ENCODE results near the gene PAH. TPM values are rescaled to one million over a fixed set of nuclear protein-coding genes. Genes with fewer than 3 reads are reported as not detected.

PAH gene
- total RNA-seq, 1 donor from 2014 or later, result not detected

DNA sequence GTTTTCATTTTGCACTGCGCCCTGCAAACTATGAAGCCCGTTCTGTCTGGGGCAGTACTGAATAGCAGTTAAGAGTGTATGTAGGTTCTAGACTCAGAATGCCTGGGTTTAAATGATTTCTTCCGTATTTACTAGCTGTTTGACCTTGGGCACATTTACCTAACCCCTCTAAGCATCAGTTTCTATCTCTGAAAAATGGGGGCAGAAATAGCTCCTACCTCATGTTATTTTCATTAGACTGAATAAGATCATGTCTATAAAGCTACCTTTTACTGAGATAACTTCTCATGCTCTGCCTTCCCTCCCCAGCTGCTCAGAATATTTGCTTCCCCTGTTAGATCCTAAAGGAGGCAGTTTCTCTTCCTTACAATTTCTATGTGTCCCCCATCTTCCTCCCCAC is 5.7 kb downstream of the PAH start:
- DNase-seq (no peak), ATAC-seq (no peak)
- Histone ChIP-seq H3K27me3 (no peaks in the 10 kb centered on the region), H3K9me3 (no peaks in the 10 kb centered on the region), H3K4me3 (no peak overlapping the region), H3K4me1 (no peaks in the 10 kb centered on the region), H3K27ac (no peak overlapping the region), H3K36me3 (no peaks in the 10 kb centered on the region)
- intact Hi-C loops (cut with DNase I), result no loop called here
- TF ChIP-seq, protein P1, sequence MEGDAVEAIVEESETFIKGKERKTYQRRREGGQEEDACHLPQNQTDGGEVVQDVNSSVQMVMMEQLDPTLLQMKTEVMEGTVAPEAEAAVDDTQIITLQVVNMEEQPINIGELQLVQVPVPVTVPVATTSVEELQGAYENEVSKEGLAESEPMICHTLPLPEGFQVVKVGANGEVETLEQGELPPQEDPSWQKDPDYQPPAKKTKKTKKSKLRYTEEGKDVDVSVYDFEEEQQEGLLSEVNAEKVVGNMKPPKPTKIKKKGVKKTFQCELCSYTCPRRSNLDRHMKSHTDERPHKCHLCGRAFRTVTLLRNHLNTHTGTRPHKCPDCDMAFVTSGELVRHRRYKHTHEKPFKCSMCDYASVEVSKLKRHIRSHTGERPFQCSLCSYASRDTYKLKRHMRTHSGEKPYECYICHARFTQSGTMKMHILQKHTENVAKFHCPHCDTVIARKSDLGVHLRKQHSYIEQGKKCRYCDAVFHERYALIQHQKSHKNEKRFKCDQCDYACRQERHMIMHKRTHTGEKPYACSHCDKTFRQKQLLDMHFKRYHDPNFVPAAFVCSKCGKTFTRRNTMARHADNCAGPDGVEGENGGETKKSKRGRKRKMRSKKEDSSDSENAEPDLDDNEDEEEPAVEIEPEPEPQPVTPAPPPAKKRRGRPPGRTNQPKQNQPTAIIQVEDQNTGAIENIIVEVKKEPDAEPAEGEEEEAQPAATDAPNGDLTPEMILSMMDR (IDR thresholded peaks at IDR 0.05), result no peak

- Histone ChIP-seq H3K4me1 (no peaks in the 10 kb centered on the region), H3K36me3 (no peaks in the 10 kb centered on the region), H3K27ac (no peak overlapping the region), H3K9me3 (no peaks in the 10 kb centered on the region), H3K27me3 (no peaks in the 10 kb centered on the region), H3K4me3 (no peak overlapping the region)
- TF ChIP-seq, protein P1 (IDR thresholded peaks at IDR 0.05), result no peak
- ATAC-seq, result no peak
- DNase-seq, result no peak
- intact Hi-C loops (cut with DNase I), result no loop called here
These were observed 6.3 kb downstream of the PAH start for GRCh38 chr12:102910792-102911191.

GRCh38 chr12:102910137-102910536 is 6.9 kb downstream of the PAH start:
- no peak for ATAC-seq
- intact Hi-C loops (cut with DNase I), result no loop called here
- Histone ChIP-seq H3K36me3 (no peaks in the 10 kb centered on the region), H3K4me1 (no peaks in the 10 kb centered on the region), H3K4me3 (no peak overlapping the region), H3K27me3 (no peaks in the 10 kb centered on the region), H3K9me3 (no peaks in the 10 kb centered on the region), H3K27ac (no peak overlapping the region)
- no peak for DNase-seq
- TF ChIP-seq, protein P1 (IDR thresholded peaks at IDR 0.05), result no peak

DNA sequence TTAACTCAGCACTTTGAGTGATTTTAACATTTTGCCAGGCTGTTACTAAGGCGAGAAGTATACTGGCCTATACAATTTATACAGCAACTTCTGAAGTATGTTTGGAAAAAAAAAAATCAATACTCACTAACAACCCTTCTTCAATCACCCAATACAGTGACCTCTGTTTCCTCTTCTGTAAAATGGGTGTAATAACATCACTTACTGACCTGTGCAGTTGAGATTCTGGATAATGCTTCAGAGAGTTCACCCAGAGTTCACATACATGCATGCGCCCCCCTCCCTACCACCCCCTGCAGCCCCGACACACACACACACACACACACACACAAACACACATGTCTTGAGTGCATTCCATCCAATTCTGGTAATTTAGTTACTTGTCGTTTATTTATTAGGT is 9.1 kb downstream of the PAH start:
- Histone ChIP-seq H3K27me3 (no peaks in the 10 kb centered on the region), H3K4me3 (no peak overlapping the region), H3K27ac (no peak overlapping the region), H3K4me1 (no peaks in the 10 kb centered on the region), H3K9me3 (no peaks in the 10 kb centered on the region), H3K36me3 (no peaks in the 10 kb centered on the region)
- DNase-seq (no peak), ATAC-seq (no peak)
- TF ChIP-seq, protein P1 (IDR thresholded peaks at IDR 0.05), result no peak
- intact Hi-C loops (cut with DNase I), result no loop called here

- Histone ChIP-seq H3K27me3 (no peaks in the 10 kb centered on the region), H3K4me1 (no peaks in the 10 kb centered on the region), H3K4me3 (no peak overlapping the region), H3K36me3 (no peaks in the 10 kb centered on the region), H3K9me3 (no peaks in the 10 kb centered on the region), H3K27ac (no peak overlapping the region)
- intact Hi-C loops (cut with DNase I), result no loop called here
- DNase-seq, result no peak
- TF ChIP-seq, protein P1 (IDR thresholded peaks at IDR 0.05), result no peak
- ATAC-seq, result no peak
These were observed 11.8 kb downstream of the PAH start for GRCh38 chr12:102905229-102905628.

DNA sequence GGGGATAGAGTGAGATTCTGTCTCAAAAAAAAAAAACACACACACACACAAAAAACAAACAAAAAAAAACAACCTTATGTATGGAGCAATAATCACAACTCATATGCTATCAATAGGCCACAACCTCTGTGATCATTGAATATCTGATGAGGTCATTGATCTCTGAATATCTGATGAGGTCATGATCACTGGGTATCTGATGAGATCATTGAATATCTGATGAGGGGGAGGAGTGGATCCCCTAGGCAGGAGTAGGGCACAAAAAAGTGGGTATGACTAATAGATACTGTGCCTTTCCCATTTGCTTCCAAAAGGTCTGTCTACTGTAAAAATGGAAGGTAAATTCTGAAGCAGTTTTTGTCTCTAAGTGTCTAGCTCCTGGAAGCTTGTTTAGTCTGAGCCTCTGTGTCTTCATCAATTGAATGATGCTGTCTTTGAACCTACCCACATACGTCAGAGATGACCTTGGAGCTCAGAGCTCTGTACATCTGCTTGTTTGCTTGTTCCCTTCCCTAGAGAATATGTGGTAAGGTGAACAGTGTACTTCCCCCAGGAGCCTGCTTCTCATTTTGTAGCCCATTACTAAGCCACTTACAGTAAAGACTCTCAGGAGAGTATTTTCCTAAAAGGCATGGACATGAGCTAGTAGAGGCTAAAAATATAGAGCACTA is 13.6 kb downstream of the PAH start:
- no peak overlapping the region for H3K27ac ChIP-seq
- TF ChIP-seq, protein P1 (IDR thresholded peaks at IDR 0.05), result no peak
- no peaks in the 10 kb centered on the region for H3K9me3 ChIP-seq
- H3K27me3 ChIP-seq, result no peaks in the 10 kb centered on the region
- no peak overlapping the region for H3K4me3 ChIP-seq
- no peaks in the 10 kb centered on the region for H3K36me3 ChIP-seq
- intact Hi-C loops (cut with DNase I), result no loop called here
- ATAC-seq (no peak), DNase-seq (no peak)
- no peaks in the 10 kb centered on the region for H3K4me1 ChIP-seq

Measured in upper lobe of right lung (tissue), 1 donor.